Measurements from ENCODE around the gene FLRT1. TPM values are rescaled to one million over a fixed set of nuclear protein-coding genes. Genes with fewer than 3 reads are reported as not detected.

Gene FLRT1
- total RNA-seq, 1 donor from 2014 or later: 0.52 TPM

- Histone ChIP-seq H3K27me3 (ENCODE audit: control insufficient read depth in 3 of 3, insufficient read depth in 3 of 3, low read length in 3 of 3) (no peaks in the 10 kb centered on the region), H3K9ac (ENCODE audit: low read depth in 1 of 3, low read length in 3 of 3) (no peak overlapping the region), H3K9me3 (ENCODE audit: control insufficient read depth in 3 of 3, low read length in 3 of 3) (no peaks in the 10 kb centered on the region), H3K36me3 (ENCODE audit: control insufficient read depth in 3 of 3, insufficient read depth in 3 of 3, low read length in 3 of 3) (peaks cover 13 to 29% (median 25%) of the 10 kb centered on the region in 3 donors), H3K4me3 (ENCODE audit: low read length in 3 of 3) (no peak overlapping the region), H3K27ac (ENCODE audit: low read depth, low read length) (no peak overlapping the region), H3K4me1 (ENCODE audit: control insufficient read depth in 3 of 3, insufficient read depth in 3 of 3, low read length in 3 of 3) (peaks cover 16 to 31% (median 24%) of the 10 kb centered on the region in 3 donors)
Measured at GRCh38 chr11:63998558-63999348, 37.0 kb upstream of the FLRT1 start.

GRCh38 chr11:63999349-64000025 is 36.2 kb upstream of the FLRT1 start:
- H3K4me3 ChIP-seq (ENCODE audit: low read length in 3 of 3): peak overlapping the region in 1 of 3 donors; percentile 6
- peaks cover 16 to 28% (median 21%) of the 10 kb centered on the region in 3 donors for H3K4me1 ChIP-seq (ENCODE audit: control insufficient read depth in 3 of 3, insufficient read depth in 3 of 3, low read length in 3 of 3)
- H3K27ac ChIP-seq (ENCODE audit: low read depth, low read length): no peak overlapping the region
- no peaks in the 10 kb centered on the region for H3K27me3 ChIP-seq (ENCODE audit: control insufficient read depth in 3 of 3, insufficient read depth in 3 of 3, low read length in 3 of 3)
- no peaks in the 10 kb centered on the region for H3K9me3 ChIP-seq (ENCODE audit: control insufficient read depth in 3 of 3, low read length in 3 of 3)
- H3K36me3 ChIP-seq (ENCODE audit: control insufficient read depth in 3 of 3, insufficient read depth in 3 of 3, low read length in 3 of 3): peaks cover 13 to 27% (median 25%) of the 10 kb centered on the region in 3 donors
- no peak overlapping the region for H3K9ac ChIP-seq (ENCODE audit: low read depth in 1 of 3, low read length in 3 of 3)

- H3K27me3 ChIP-seq (ENCODE audit: control insufficient read depth in 3 of 3, insufficient read depth in 3 of 3, low read length in 3 of 3): no peaks in the 10 kb centered on the region
- H3K27ac ChIP-seq (ENCODE audit: low read depth, low read length): no peak overlapping the region
- peak overlapping the region in 1 of 3 donors; percentile 50 for H3K9ac ChIP-seq (ENCODE audit: low read depth in 1 of 3, low read length in 3 of 3)
- peak overlapping the region in 1 of 3 donors; percentile 35 for H3K4me3 ChIP-seq (ENCODE audit: low read length in 3 of 3)
- peaks cover 16 to 28% (median 21%) of the 10 kb centered on the region in 3 donors for H3K4me1 ChIP-seq (ENCODE audit: control insufficient read depth in 3 of 3, insufficient read depth in 3 of 3, low read length in 3 of 3)
- H3K36me3 ChIP-seq (ENCODE audit: control insufficient read depth in 3 of 3, insufficient read depth in 3 of 3, low read length in 3 of 3): peaks cover 13 to 24% (median 21%) of the 10 kb centered on the region in 3 donors
- no peaks in the 10 kb centered on the region for H3K9me3 ChIP-seq (ENCODE audit: control insufficient read depth in 3 of 3, low read length in 3 of 3)
Measured at GRCh38 chr11:64000026-64000739, 35.5 kb upstream of the FLRT1 start.

- H3K4me1 ChIP-seq (ENCODE audit: control insufficient read depth in 3 of 3, insufficient read depth in 3 of 3, low read length in 3 of 3): peaks cover 16 to 28% (median 22%) of the 10 kb centered on the region in 3 donors
- peaks cover 13 to 23% (median 21%) of the 10 kb centered on the region in 3 donors for H3K36me3 ChIP-seq (ENCODE audit: control insufficient read depth in 3 of 3, insufficient read depth in 3 of 3, low read length in 3 of 3)
- no peaks in the 10 kb centered on the region for H3K9me3 ChIP-seq (ENCODE audit: control insufficient read depth in 3 of 3, low read length in 3 of 3)
- H3K9ac ChIP-seq (ENCODE audit: low read depth in 1 of 3, low read length in 3 of 3): peak overlapping the region in 1 of 3 donors; percentile 50
- H3K4me3 ChIP-seq (ENCODE audit: low read length in 3 of 3): peak overlapping the region in 1 of 3 donors; percentile 35
- no peaks in the 10 kb centered on the region for H3K27me3 ChIP-seq (ENCODE audit: control insufficient read depth in 3 of 3, insufficient read depth in 3 of 3, low read length in 3 of 3)
- H3K27ac ChIP-seq (ENCODE audit: low read depth, low read length): no peak overlapping the region
Measured at GRCh38 chr11:64000740-64001483, 34.8 kb upstream of the FLRT1 start.

- Histone ChIP-seq H3K36me3 (ENCODE audit: control insufficient read depth in 3 of 3, insufficient read depth in 3 of 3, low read length in 3 of 3) (peaks cover 7 to 15% (median 13%) of the 10 kb centered on the region in 3 donors), H3K4me3 (ENCODE audit: low read length in 3 of 3) (no peak overlapping the region), H3K27me3 (ENCODE audit: control insufficient read depth in 3 of 3, insufficient read depth in 3 of 3, low read length in 3 of 3) (no peaks in the 10 kb centered on the region), H3K9ac (ENCODE audit: low read depth in 1 of 3, low read length in 3 of 3) (peak overlapping the region in 1 of 3 donors; percentile 25), H3K9me3 (ENCODE audit: control insufficient read depth in 3 of 3, low read length in 3 of 3) (no peaks in the 10 kb centered on the region), H3K27ac (ENCODE audit: low read depth, low read length) (no peak overlapping the region), H3K4me1 (ENCODE audit: control insufficient read depth in 3 of 3, insufficient read depth in 3 of 3, low read length in 3 of 3) (peaks cover 16 to 30% (median 24%) of the 10 kb centered on the region in 3 donors)
Measured at GRCh38 chr11:64001484-64002420, 34.0 kb upstream of the FLRT1 start.

GRCh38 chr11:64003807-64004589 is 31.7 kb upstream of the FLRT1 start:
- Histone ChIP-seq H3K27me3 (ENCODE audit: control insufficient read depth in 3 of 3, insufficient read depth in 3 of 3, low read length in 3 of 3) (no peaks in the 10 kb centered on the region), H3K4me3 (ENCODE audit: low read length in 3 of 3) (no peak overlapping the region), H3K4me1 (ENCODE audit: control insufficient read depth in 3 of 3, insufficient read depth in 3 of 3, low read length in 3 of 3) (peaks cover 23 to 42% (median 37%) of the 10 kb centered on the region in 3 donors), H3K9me3 (ENCODE audit: control insufficient read depth in 3 of 3, low read length in 3 of 3) (no peaks in the 10 kb centered on the region), H3K36me3 (ENCODE audit: control insufficient read depth in 3 of 3, insufficient read depth in 3 of 3, low read length in 3 of 3) (peaks cover 0 to 6% (median 0%) of the 10 kb centered on the region in 3 donors), H3K9ac (ENCODE audit: low read depth in 1 of 3, low read length in 3 of 3) (no peak overlapping the region), H3K27ac (ENCODE audit: low read depth, low read length) (no peak overlapping the region)

GRCh38 chr11:64004590-64004984 is 31.1 kb upstream of the FLRT1 start:
- Histone ChIP-seq H3K27me3 (ENCODE audit: control insufficient read depth in 3 of 3, insufficient read depth in 3 of 3, low read length in 3 of 3) (no peaks in the 10 kb centered on the region), H3K36me3 (ENCODE audit: control insufficient read depth in 3 of 3, insufficient read depth in 3 of 3, low read length in 3 of 3) (peaks cover 0 to 6% (median 0%) of the 10 kb centered on the region in 3 donors), H3K9ac (ENCODE audit: low read depth in 1 of 3, low read length in 3 of 3) (no peak overlapping the region), H3K27ac (ENCODE audit: low read depth, low read length) (no peak overlapping the region), H3K9me3 (ENCODE audit: control insufficient read depth in 3 of 3, low read length in 3 of 3) (no peaks in the 10 kb centered on the region), H3K4me3 (ENCODE audit: low read length in 3 of 3) (no peak overlapping the region), H3K4me1 (ENCODE audit: control insufficient read depth in 3 of 3, insufficient read depth in 3 of 3, low read length in 3 of 3) (peaks cover 21 to 41% (median 34%) of the 10 kb centered on the region in 3 donors)

- no peaks in the 10 kb centered on the region for H3K27me3 ChIP-seq (ENCODE audit: control insufficient read depth in 3 of 3, insufficient read depth in 3 of 3, low read length in 3 of 3)
- H3K9me3 ChIP-seq (ENCODE audit: control insufficient read depth in 3 of 3, low read length in 3 of 3): no peaks in the 10 kb centered on the region
- peaks cover 21 to 36% (median 32%) of the 10 kb centered on the region in 3 donors for H3K4me1 ChIP-seq (ENCODE audit: control insufficient read depth in 3 of 3, insufficient read depth in 3 of 3, low read length in 3 of 3)
- H3K4me3 ChIP-seq (ENCODE audit: low read length in 3 of 3): no peak overlapping the region
- H3K9ac ChIP-seq (ENCODE audit: low read depth in 1 of 3, low read length in 3 of 3): no peak overlapping the region
- no peak overlapping the region for H3K27ac ChIP-seq (ENCODE audit: low read depth, low read length)
- H3K36me3 ChIP-seq (ENCODE audit: control insufficient read depth in 3 of 3, insufficient read depth in 3 of 3, low read length in 3 of 3): peaks cover 0 to 6% (median 0%) of the 10 kb centered on the region in 3 donors
Measured at GRCh38 chr11:64005691-64006090, 30.0 kb upstream of the FLRT1 start.

All from skeletal muscle tissue (tissue), 4 donors.